HepG2 (cell line): ENCODE measurements around the gene SGTB. TPM values are rescaled to one million over a fixed set of nuclear protein-coding genes. Genes with fewer than 3 reads are reported as not detected.
A peak's percentile ranks its signal among the peaks of the same experiment; 100 is the strongest.

ENCODE experiments used
- ARID2 ChIP-seq: sonication (generic); formaldehyde crosslinking; IDR thresholded peaks from 2 replicates; pipeline ENCODE4 v1.8.1; 2022; ENCODE audit warnings: mild to moderate bottlenecking, missing genetic modification reagents, borderline replicate concordance
- BRCA1 ChIP-seq: sonication (generic); formaldehyde crosslinking; IDR thresholded peaks from 2 replicates; pipeline ENCODE4 v1.4.0; 2020; ENCODE audit warnings: missing genetic modification reagents
- CC2D1A ChIP-seq: sonication (generic); formaldehyde crosslinking; IDR thresholded peaks from 2 replicates; pipeline ENCODE4 v1.8.1; 2023; ENCODE audit warnings: mild to moderate bottlenecking, missing genetic modification reagents
- DBP ChIP-seq: sonication (generic); formaldehyde crosslinking; IDR thresholded peaks from 2 replicates; pipeline ENCODE4 v1.4.0; 2020; ENCODE audit warnings: missing genetic modification reagents; ENCODE audit errors: not compliant biosample characterization
- FOSL1 ChIP-seq: sonication (generic); formaldehyde crosslinking; IDR thresholded peaks from 2 replicates; pipeline ENCODE4 v1.9.0; 2021; ENCODE audit warnings: missing genetic modification reagents, borderline replicate concordance
- FOSL2 ChIP-seq: sonication (generic); formaldehyde crosslinking; IDR thresholded peaks from 2 replicates; pipeline ENCODE4 v1.4.0; 2020; ENCODE audit warnings: missing genetic modification reagents
- FOXA3 ChIP-seq: IDR thresholded peaks from 2 replicates; pipeline ENCODE4 v1.6.1; 2016; ENCODE audit warnings: missing genetic modification reagents, missing compliant biosample characterization
- GABPB1 ChIP-seq: IDR thresholded peaks from 2 replicates; pipeline ENCODE4 v1.6.1; 2016; ENCODE audit warnings: mild to moderate bottlenecking, missing genetic modification reagents, moderate library complexity, missing compliant biosample characterization
- HIVEP1 ChIP-seq: sonication (generic); formaldehyde crosslinking; IDR thresholded peaks from 2 replicates; pipeline ENCODE4 v1.4.0; 2020; ENCODE audit warnings: mild to moderate bottlenecking, missing genetic modification reagents
- HOXA5 ChIP-seq: sonication (generic); formaldehyde crosslinking; IDR thresholded peaks from 2 replicates; pipeline ENCODE4 v1.4.0; 2020; ENCODE audit warnings: missing genetic modification reagents
- PBX3 ChIP-seq: sonication (generic); formaldehyde crosslinking; IDR thresholded peaks from 2 replicates; pipeline ENCODE4 v1.8.1; 2023; ENCODE audit warnings: missing genetic modification reagents, inconsistent platforms, borderline replicate concordance
- RFXAP ChIP-seq: sonication (generic); formaldehyde crosslinking; IDR thresholded peaks from 2 replicates; pipeline ENCODE4 v1.4.0; 2020; ENCODE audit warnings: missing genetic modification reagents, borderline replicate concordance
- SP1 ChIP-seq, 2 experiments: fragments of 450-650 bp in 1 of 2; sonication (generic) in 1 of 2; formaldehyde crosslinking in 1 of 2; IDR thresholded peaks; 2 replicates each; pipeline versions ENCODE4 v1.4.0 to v1.6.1; 2016 to 2020; ENCODE audit warnings: missing genetic modification reagents in 1 of 2
- SPEN ChIP-seq: sonication (generic); formaldehyde crosslinking; IDR thresholded peaks from 2 replicates; pipeline ENCODE4 v1.5.1; 2020; ENCODE audit warnings: low read depth, mild to moderate bottlenecking, missing genetic modification reagents
- TRAFD1 ChIP-seq: sonication (generic); formaldehyde crosslinking; IDR thresholded peaks from 2 replicates; pipeline ENCODE4 v1.5.1; 2020; ENCODE audit warnings: missing genetic modification reagents, mild to moderate bottlenecking, borderline replicate concordance
- ZC3H4 ChIP-seq: sonication (generic); formaldehyde crosslinking; IDR thresholded peaks from 2 replicates; pipeline ENCODE4 v1.4.0; 2020; ENCODE audit warnings: missing genetic modification reagents, borderline replicate concordance
- ZMYM2 ChIP-seq: sonication (generic); formaldehyde crosslinking; IDR thresholded peaks from 2 replicates; pipeline ENCODE4 v1.8.0; 2022; ENCODE audit warnings: mild to moderate bottlenecking, missing genetic modification reagents
- ZMYM4 ChIP-seq: sonication (generic); formaldehyde crosslinking; IDR thresholded peaks from 2 replicates; pipeline ENCODE4 v1.8.1; 2023; ENCODE audit warnings: mild to moderate bottlenecking, missing genetic modification reagents
- ZNF207 ChIP-seq: fragments of 450-650 bp; IDR thresholded peaks from 2 replicates; pipeline ENCODE4 v1.6.1; 2016; ENCODE audit warnings: antibody characterized with exemption, borderline replicate concordance
- ZNF263 ChIP-seq: sonication (generic); formaldehyde crosslinking; IDR thresholded peaks from 2 replicates; pipeline ENCODE4 v1.4.0; 2020; ENCODE audit warnings: missing genetic modification reagents
- ZNF274 ChIP-seq: sonication (generic); formaldehyde crosslinking; IDR thresholded peaks from 2 replicates; pipeline ENCODE4 v1.5.1; 2020; ENCODE audit warnings: mild to moderate bottlenecking, missing genetic modification reagents
- ZNF282 ChIP-seq: fragments of 450-650 bp; IDR thresholded peaks from 2 replicates; pipeline ENCODE4 v1.6.1; 2018; ENCODE audit not compliant: partially characterized antibody
- ZNF430 ChIP-seq: sonication (generic); formaldehyde crosslinking; IDR thresholded peaks from 2 replicates; pipeline ENCODE4 v1.9.0; 2021; ENCODE audit warnings: mild to moderate bottlenecking, missing genetic modification reagents
- ZNF468 ChIP-seq: sonication (generic); formaldehyde crosslinking; IDR thresholded peaks from 2 replicates; pipeline ENCODE4 v1.8.0; 2022; ENCODE audit warnings: mild to moderate bottlenecking, moderate library complexity, missing genetic modification reagents
- ZNF546 ChIP-seq: sonication (generic); formaldehyde crosslinking; conservative IDR thresholded peaks from 2 replicates; pipeline ENCODE4 v1.8.1; 2023; ENCODE audit warnings: mild to moderate bottlenecking, missing genetic modification reagents
- ZNF556 ChIP-seq: sonication (generic); formaldehyde crosslinking; IDR thresholded peaks from 2 replicates; pipeline ENCODE4 v1.4.0; 2020; ENCODE audit warnings: mild to moderate bottlenecking, missing genetic modification reagents, borderline replicate concordance
- ZNF567 ChIP-seq: sonication (generic); formaldehyde crosslinking; IDR thresholded peaks from 2 replicates; pipeline ENCODE4 v1.8.1; 2023; ENCODE audit warnings: mild to moderate bottlenecking, missing genetic modification reagents, borderline replicate concordance
- ZSCAN29 ChIP-seq: sonication (generic); formaldehyde crosslinking; conservative IDR thresholded peaks from 2 replicates; pipeline ENCODE4 v1.4.0; 2020; ENCODE audit warnings: mild to moderate bottlenecking, missing genetic modification reagents
- polyA plus RNA-seq, 8 experiments: library from polyadenylated mRNA; depleted of rRNA in 3 of 8; stranded (reverse) in 7 of 8; unstranded in 1 of 8; fragments of >200 nt; fragmentation: Illumina TruSeq in 4 of 8; extraction: Trizol in 4 of 8; gene quantifications; 2 replicates each; pipeline versions ENCODE4 v1.2.1 to v1.2.3, GENCODE V29; 2011 to 2016; ENCODE audit warnings: low read depth in 4 of 8, missing spikeins in 1 of 8, mixed read lengths in 1 of 8; ENCODE audit not compliant: insufficient read depth in 1 of 8
- total RNA-seq, 5 experiments: library from RNA; depleted of rRNA; stranded (reverse); fragments of >200 nt; fragmentation: Illumina TruSeq; extraction: Trizol; gene quantifications; 2 replicates each; pipeline ENCODE4 v1.2.3, GENCODE V29; 2016; ENCODE audit warnings: low read depth in 1 of 5

Gene SGTB
- total and polyA plus RNA-seq, 2 of the 13 experiments (the other 11 are each of a cell fraction or from before 2014, with no cell fraction given) = 5.2 to 11.2 TPM

- TF ChIP-seq HIVEP1 (CRISPR knock-in tag) (no peak), ZC3H4 (CRISPR knock-in tag) (no peak), ZSCAN29 (CRISPR knock-in tag) (0 out of 2 replicates have a peak, but pooled peaks have one; percentile 28), ZMYM4 (CRISPR knock-in tag) (peak; percentile 54; the same call in 1 of the 2 replicates), ZNF556 (CRISPR knock-in tag) (peak; percentile 64), FOXA3 (no peak), ZNF263 (CRISPR knock-in tag) (peak; percentile 68), GABPB1 (CRISPR knock-in tag) (peak; percentile 69; the same call in 1 of the 2 replicates), ZMYM2 (no peak), PBX3 (no peak), ZNF430 (CRISPR knock-in tag) (no peak), HOXA5 (CRISPR knock-in tag) (peak; percentile 41; the same call in 1 of the 2 replicates), ZNF274 (CRISPR knock-in tag) (peak; percentile 61; the same call in 1 of the 2 replicates), CC2D1A (CRISPR knock-in tag) (no peak), SPEN (CRISPR knock-in tag) (0 out of 2 replicates have a peak, but pooled peaks have one; percentile 42), ZNF567 (CRISPR knock-in tag) (no peak), ZNF468 (CRISPR knock-in tag) (0 out of 2 replicates have a peak, but pooled peaks have one; percentile 34), FOSL1 (CRISPR knock-in tag) (no peak), SP1 (IDR thresholded peaks at IDR 0.05) (no peak), SP1 (CRISPR knock-in tag; IDR thresholded peaks at IDR 0.05) (peak; percentile 38; the same call in 1 of the 2 replicates), FOSL2 (no peak), ZNF207 (no peak), TRAFD1 (CRISPR knock-in tag) (no peak), ARID2 (CRISPR knock-in tag) (peak; percentile 35; the same call in 1 of the 2 replicates), ZNF546 (CRISPR knock-in tag) (peak; percentile 76; the same call in 1 of the 2 replicates), RFXAP (CRISPR knock-in tag) (no peak), BRCA1 (0 out of 2 replicates have a peak, but pooled peaks have one; percentile 45), DBP (CRISPR knock-in tag) (no peak), ZNF282 (no peak)
Observed at GRCh38 chr5:65721720-65722574, at the start of gene SGTB, which contains the start of gene NLN (continued).
